Fibroblast of lung (primary cell): ENCODE data around the gene PDGFC. TPM values are rescaled to one million over a fixed set of nuclear protein-coding genes. Genes with fewer than 3 reads are reported as not detected.

ENCODE experiments used
- DNase-seq, 2 donors: peaks; one replicate each; pipeline versions ENCODE4 v3.0.0 to v3.0.0-alpha.2; 2010; ENCODE audit warnings: low read depth in 2 of 2
- H2AFZ ChIP-seq: 2 replicates; pipeline ENCODE4 v1.5.1; 2012; ENCODE audit warnings: low read length, control low read depth, inconsistent platforms
- H3K27ac ChIP-seq: 2 replicates; pipeline ENCODE4 v1.5.1; 2011; ENCODE audit warnings: low read length, control low read depth; ENCODE audit not compliant: insufficient read depth
- H3K27me3 ChIP-seq: 2 replicates; pipeline ENCODE4 v1.5.1; 2011; ENCODE audit warnings: mild to moderate bottlenecking, low read length; ENCODE audit not compliant: control insufficient read depth, insufficient read depth
- H3K36me3 ChIP-seq: 2 replicates; pipeline ENCODE4 v1.5.1; 2011; ENCODE audit warnings: low read length; ENCODE audit not compliant: control insufficient read depth, insufficient read depth
- H3K4me1 ChIP-seq: 2 replicates; pipeline ENCODE4 v1.5.1; 2011; ENCODE audit warnings: low read length; ENCODE audit not compliant: control insufficient read depth, insufficient read depth; ENCODE audit errors: extremely low read depth
- H3K4me2 ChIP-seq: 2 replicates; pipeline ENCODE4 v1.5.1; 2011; ENCODE audit warnings: low read length, control low read depth; ENCODE audit not compliant: insufficient read depth; ENCODE audit errors: extremely low read depth
- H3K4me3 ChIP-seq, 4 experiments: fragments of 200-600 bp in 1 of 4; sonication (generic) in 1 of 4; replicated peaks in 1 of 4; 2 replicates each; pipeline ENCODE4 v1.5.1; 2011 to 2016; ENCODE audit warnings: low read length in 4 of 4, low read depth in 3 of 4, mild to moderate bottlenecking in 3 of 4, control low read depth in 2 of 4, inconsistent platforms in 1 of 4, mixed read lengths in 1 of 4; ENCODE audit not compliant: insufficient read depth in 1 of 4; ENCODE audit errors: control extremely low read depth in 1 of 4
- H3K79me2 ChIP-seq: 2 replicates; pipeline ENCODE4 v1.5.1; 2012; ENCODE audit warnings: mild to moderate bottlenecking, low read length, inconsistent platforms; ENCODE audit not compliant: control insufficient read depth, insufficient read depth
- H3K9ac ChIP-seq: 2 replicates; pipeline ENCODE4 v1.5.1; 2011; ENCODE audit warnings: mild to moderate bottlenecking, low read length, control low read depth; ENCODE audit not compliant: insufficient read depth
- H3K9me3 ChIP-seq: 2 replicates; pipeline ENCODE4 v1.5.1; 2012; ENCODE audit warnings: low read depth, low read length; ENCODE audit not compliant: control insufficient read depth, insufficient read depth
- H4K20me1 ChIP-seq: 2 replicates; pipeline ENCODE4 v1.5.1; 2011; ENCODE audit warnings: low read length; ENCODE audit not compliant: control insufficient read depth, insufficient read depth; ENCODE audit errors: extremely low read depth
- CTCF ChIP-seq, 2 donors: IDR thresholded peaks in 1 of 2; conservative IDR thresholded peaks in 1 of 2; 1 replicate in 1 of 2; 2 replicates in 1 of 2; pipeline ENCODE4 v1.5.1; 2011 to 2012; ENCODE audit warnings: low read length in 2 of 2, control low read depth in 1 of 2, inconsistent platforms in 1 of 2, low read depth in 1 of 2, mild to moderate bottlenecking in 1 of 2
- EZH2 ChIP-seq: IDR thresholded peaks from 2 replicates; pipeline ENCODE4 v1.5.1; 2012; ENCODE audit warnings: low read length, control low read depth, mild to moderate bottlenecking; ENCODE audit errors: missing control alignments
- polyA plus RNA-seq, 2 donors: library from polyadenylated mRNA; depleted of rRNA in 1 of 2; stranded (reverse) in 1 of 2; unstranded in 1 of 2; fragments of >200 nt; gene quantifications; 2 replicates each; pipeline ENCODE4 v1.2.1, GENCODE V29; 2011 to 2012; ENCODE audit warnings: missing spikeins in 1 of 2
- total RNA-seq: library from RNA; depleted of rRNA; stranded (reverse); fragments of >200 nt; gene quantifications from 2 replicates; pipeline ENCODE4 v1.2.1, GENCODE V29; 2014

Gene PDGFC
- total and polyA plus RNA-seq, 2 donors (not counting 1 experiment from before 2014, with no cell fraction given), result 43.4 to 103 TPM

- H3K79me2 ChIP-seq, result peaks cover 51% of the 10 kb centered on the region
- H3K4me3 ChIP-seq, result no peak overlapping the region
- DNase-seq, result no peak
- H3K27me3 ChIP-seq, result no peaks in the 10 kb centered on the region
- no peak overlapping the region for H2AFZ ChIP-seq
- no peak overlapping the region for H3K9ac ChIP-seq
- peaks cover 1% of the 10 kb centered on the region for H3K4me1 ChIP-seq
- no peak overlapping the region for H3K27ac ChIP-seq
- no peaks in the 10 kb centered on the region for H4K20me1 ChIP-seq
- TF ChIP-seq EZH2, result no peak
- no peak for TF ChIP-seq CTCF (conservative IDR thresholded peaks at IDR 0.05 in 1 of 2, IDR thresholded peaks at IDR 0.05 in 1 of 2; ENCODE audit: low read depth in 1 of 2, low read length in 2 of 2)
- H3K9me3 ChIP-seq, result no peaks in the 10 kb centered on the region
- no peak overlapping the region for H3K4me2 ChIP-seq
- no peaks in the 10 kb centered on the region for H3K36me3 ChIP-seq
Measured at GRCh38 chr4:156875704-156876103, 95.9 kb downstream of the PDGFC start.

GRCh38 chr4:156875055-156875454 is 96.5 kb downstream of the PDGFC start:
- no peak for DNase-seq
- H3K27me3 ChIP-seq, result no peaks in the 10 kb centered on the region
- no peak overlapping the region for H3K27ac ChIP-seq
- no peaks in the 10 kb centered on the region for H3K9me3 ChIP-seq
- H3K79me2 ChIP-seq, result peaks cover 49% of the 10 kb centered on the region
- no peak overlapping the region for H3K4me2 ChIP-seq
- no peak overlapping the region for H3K4me3 ChIP-seq
- no peak overlapping the region for H2AFZ ChIP-seq
- TF ChIP-seq CTCF (conservative IDR thresholded peaks at IDR 0.05 in 1 of 2, IDR thresholded peaks at IDR 0.05 in 1 of 2; ENCODE audit: low read depth in 1 of 2, low read length in 2 of 2) (no peak), EZH2 (no peak)
- H3K9ac ChIP-seq, result no peak overlapping the region
- H4K20me1 ChIP-seq, result no peaks in the 10 kb centered on the region
- no peaks in the 10 kb centered on the region for H3K36me3 ChIP-seq
- peaks cover 4% of the 10 kb centered on the region for H3K4me1 ChIP-seq

GRCh38 chr4:156873799-156874198 is 97.8 kb downstream of the PDGFC start:
- DNase-seq, result no peak

More at GRCh38 chr4:156873799-156874198, 97.8 kb downstream of the PDGFC start:
- Histone ChIP-seq H3K27ac (no peak overlapping the region), H4K20me1 (no peaks in the 10 kb centered on the region), H3K4me3 (no peak overlapping the region), H3K27me3 (no peaks in the 10 kb centered on the region), H2AFZ (no peak overlapping the region), H3K9me3 (no peaks in the 10 kb centered on the region), H3K36me3 (no peaks in the 10 kb centered on the region), H3K9ac (no peak overlapping the region), H3K4me2 (no peak overlapping the region), H3K4me1 (peaks cover 4% of the 10 kb centered on the region), H3K79me2 (peaks cover 46% of the 10 kb centered on the region)
- TF ChIP-seq EZH2 (no peak), CTCF (conservative IDR thresholded peaks at IDR 0.05 in 1 of 2, IDR thresholded peaks at IDR 0.05 in 1 of 2; ENCODE audit: low read depth in 1 of 2, low read length in 2 of 2) (no peak)
